ENCODE data around the gene ZFPM1.
A peak's percentile ranks its signal among the peaks of the same experiment; 100 is the strongest.
"Not testable (repeated sequence)": the region's sequence is repeated elsewhere in the genome, so short reads cannot be mapped to it uniquely, and the experiment has no call there.

Gene ZFPM1

DNA sequence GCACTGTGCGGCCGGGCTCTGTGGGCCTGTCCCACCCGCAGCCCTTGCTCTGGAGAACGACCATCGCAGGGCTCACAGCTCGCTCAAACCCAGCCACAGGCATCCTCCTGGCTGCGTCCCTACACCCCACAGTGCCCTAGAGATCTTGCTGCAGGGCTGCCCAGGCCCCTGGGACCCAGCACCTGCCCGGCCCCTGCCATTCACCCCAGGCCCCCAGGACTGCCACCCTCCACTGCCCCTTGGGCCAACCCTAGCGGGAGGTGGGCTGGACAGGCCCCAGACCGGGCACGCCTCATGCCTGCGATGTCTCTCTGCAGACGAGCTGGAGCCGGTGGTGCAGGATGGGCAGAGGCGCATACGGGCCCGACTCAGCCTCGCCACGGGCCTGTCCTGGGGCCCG, 61.0 kb downstream of the ZFPM1 start:
- DNase-seq: no peak
- Mint-ChIP-seq H3K9me3 (peaks cover 8% of the 10 kb centered on the region), H3K27me3 (no peaks in the 10 kb centered on the region), H3K36me3 (peaks cover 2% of the 10 kb centered on the region), H3K27ac (no peak overlapping the region), H3K4me3 (no peak overlapping the region), H3K4me1 (no peaks in the 10 kb centered on the region)
- CTCF ChIA-PET: no interaction called here

DNA sequence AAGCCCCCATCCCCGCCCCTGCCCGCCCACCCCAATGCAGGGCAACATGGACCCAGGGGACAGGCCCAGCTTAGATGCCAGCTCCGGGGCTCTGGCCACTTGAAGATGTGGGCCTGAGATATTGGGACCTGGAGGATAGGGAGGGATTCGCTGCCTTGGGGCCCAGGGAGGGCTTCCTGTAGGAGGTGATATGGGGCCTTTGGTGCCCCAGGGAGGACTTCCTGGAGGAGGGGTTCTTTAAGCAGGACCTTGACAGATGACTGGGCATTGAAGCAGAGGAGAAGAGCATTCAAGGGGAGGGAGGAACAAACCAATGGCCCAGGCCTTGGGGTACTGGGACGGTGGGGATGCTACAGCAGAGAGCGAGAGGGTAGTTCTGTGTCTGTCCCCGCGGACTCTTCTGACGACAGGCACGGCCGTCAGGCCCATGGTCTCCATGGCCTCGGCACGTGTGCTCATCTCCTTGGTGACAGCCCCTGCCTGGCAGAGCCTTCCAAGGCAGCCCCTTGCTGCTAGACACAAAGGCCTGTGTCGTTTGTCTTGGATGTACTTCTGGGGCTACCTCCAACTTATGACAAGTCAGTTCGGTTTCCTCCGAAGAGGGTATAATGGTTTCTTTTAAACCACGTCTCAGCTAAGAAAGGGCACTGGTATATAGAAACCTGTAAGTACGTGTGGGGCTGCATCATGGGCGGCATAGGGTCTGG, 61.6 kb downstream of the ZFPM1 start:
- no peaks in the 10 kb centered on the region for H3K4me1 Mint-ChIP-seq
- H3K36me3 Mint-ChIP-seq: peaks cover 2% of the 10 kb centered on the region
- no peak overlapping the region for H3K4me3 Mint-ChIP-seq
- no peaks in the 10 kb centered on the region for H3K27me3 Mint-ChIP-seq
- CTCF ChIA-PET: no interaction called here
- peaks cover 9% of the 10 kb centered on the region for H3K9me3 Mint-ChIP-seq
- DNase-seq: no peak
- H3K27ac Mint-ChIP-seq: peak overlapping the region; percentile 49

DNA sequence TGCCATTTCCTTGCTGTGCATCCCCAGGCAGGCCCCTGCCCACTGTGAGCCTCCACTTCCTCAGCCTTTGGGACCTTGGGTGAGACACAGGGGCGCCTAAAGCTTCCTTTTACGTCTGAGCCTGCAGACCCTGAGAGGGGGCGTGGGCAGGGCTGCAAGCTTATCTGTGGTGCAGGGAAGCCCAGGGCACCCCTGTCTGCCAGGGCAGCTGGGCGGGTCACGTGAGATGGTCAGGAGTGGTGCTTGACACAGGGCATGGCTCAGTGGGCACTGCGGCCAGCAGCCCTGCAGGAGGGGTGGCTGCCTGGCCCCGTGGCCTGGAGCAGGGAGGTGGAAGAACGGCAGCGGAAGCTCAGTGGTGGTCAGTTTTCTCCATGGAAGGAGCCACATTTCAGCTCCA, 62.3 kb downstream of the ZFPM1 start:
- Mint-ChIP-seq H3K27me3 (no peaks in the 10 kb centered on the region), H3K27ac (no peak overlapping the region), H3K36me3 (peaks cover 2% of the 10 kb centered on the region), H3K9me3 (peaks cover 9% of the 10 kb centered on the region), H3K4me1 (no peaks in the 10 kb centered on the region), H3K4me3 (no peak overlapping the region)
- no peak for DNase-seq
- CTCF ChIA-PET: no interaction called here

DNA sequence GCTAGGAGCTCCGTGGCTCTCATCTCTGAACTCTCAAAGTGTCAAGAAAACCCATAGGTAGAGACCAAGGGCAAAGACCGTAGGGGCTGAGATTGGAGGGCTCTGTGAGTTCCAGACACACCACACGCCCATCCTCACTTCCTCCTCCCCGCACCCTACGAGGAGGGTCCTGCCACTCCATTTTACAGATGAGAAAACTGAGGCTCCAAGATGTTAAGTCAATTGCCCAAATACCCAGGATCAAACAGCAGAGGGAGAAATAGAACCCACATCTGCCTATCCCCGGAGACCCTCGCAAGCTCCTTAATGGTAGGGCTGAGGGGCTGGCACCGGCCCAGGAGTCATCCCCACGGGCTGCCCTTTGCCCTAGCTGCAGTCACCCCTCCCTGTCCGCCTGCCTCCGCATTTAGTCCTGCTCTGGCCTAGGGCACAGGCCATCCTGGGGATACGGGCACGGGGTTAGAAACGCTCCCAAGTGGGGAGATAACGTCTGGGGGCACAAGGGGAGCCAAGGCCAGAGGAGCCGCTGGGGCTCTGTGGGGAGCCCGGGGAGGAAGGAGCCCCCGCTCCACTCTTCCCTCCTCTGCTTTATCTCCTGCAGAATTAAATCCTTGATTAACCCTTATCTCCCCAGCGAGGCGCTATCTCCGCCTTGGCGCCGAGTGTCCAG, 63.0 kb downstream of the ZFPM1 start:
- H3K9me3 Mint-ChIP-seq: peaks cover 9% of the 10 kb centered on the region
- CTCF ChIA-PET: no interaction called here
- DNase-seq: no peak
- no peaks in the 10 kb centered on the region for H3K27me3 Mint-ChIP-seq
- peaks cover 2% of the 10 kb centered on the region for H3K36me3 Mint-ChIP-seq
- H3K27ac Mint-ChIP-seq: no peak overlapping the region
- H3K4me3 Mint-ChIP-seq: no peak overlapping the region
- H3K4me1 Mint-ChIP-seq: no peaks in the 10 kb centered on the region

DNA sequence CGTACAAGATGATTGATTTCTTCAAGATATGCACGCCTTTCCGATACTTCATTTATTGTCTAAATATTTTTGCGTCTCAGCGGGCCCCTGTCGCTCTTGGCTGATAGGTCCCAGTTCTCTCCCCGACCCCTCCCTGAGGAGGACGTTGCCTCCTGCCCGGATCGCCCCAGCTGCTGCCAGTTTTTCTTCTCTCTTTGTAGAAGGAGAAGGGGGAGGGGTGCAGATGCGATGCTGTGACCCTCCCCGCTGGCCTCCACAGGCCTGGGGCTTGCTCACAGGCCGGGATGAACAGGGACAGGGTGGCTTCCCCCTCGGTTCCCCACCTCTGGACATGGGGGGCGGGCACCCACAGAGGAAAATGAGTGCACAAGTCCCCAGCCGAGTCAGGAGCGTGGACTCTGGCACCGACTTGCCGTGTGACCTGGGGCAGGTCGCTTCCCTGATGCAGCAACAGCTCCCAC, 63.6 kb downstream of the ZFPM1 start:
- H3K4me1 Mint-ChIP-seq: no peaks in the 10 kb centered on the region
- CTCF ChIA-PET: no interaction called here
- no peak overlapping the region for H3K27ac Mint-ChIP-seq
- DNase-seq: no peak
- peaks cover 9% of the 10 kb centered on the region for H3K9me3 Mint-ChIP-seq
- H3K36me3 Mint-ChIP-seq: peaks cover 2% of the 10 kb centered on the region
- no peak overlapping the region for H3K4me3 Mint-ChIP-seq
- no peaks in the 10 kb centered on the region for H3K27me3 Mint-ChIP-seq

DNA sequence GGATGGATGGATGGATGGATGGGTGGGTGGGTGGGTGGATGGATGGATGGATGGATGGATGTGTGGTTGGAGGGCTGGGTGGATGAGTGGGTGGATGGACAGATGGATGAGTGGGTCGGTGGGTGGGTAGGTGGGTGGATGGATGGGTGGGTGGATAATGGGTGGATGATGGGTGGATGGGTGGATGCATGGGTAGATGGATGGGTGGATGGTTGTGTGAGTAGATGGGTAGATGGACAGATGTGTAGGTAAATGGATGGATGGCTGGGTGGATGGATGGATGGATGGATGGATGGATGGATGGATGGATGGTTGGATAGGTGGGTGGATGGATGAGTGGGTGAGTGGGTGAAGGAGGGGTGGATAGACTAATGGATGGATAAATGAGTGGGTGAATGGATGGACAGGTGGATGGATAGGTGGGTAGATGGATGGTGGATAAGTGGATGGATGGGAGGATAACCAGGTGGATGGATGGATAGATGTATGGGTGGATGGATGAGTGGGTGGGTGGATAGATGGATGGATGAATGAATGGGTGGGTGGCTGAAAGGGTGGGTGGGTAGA, 64.2 kb downstream of the ZFPM1 start:
- H3K27me3 Mint-ChIP-seq, DNase-seq, H3K27ac Mint-ChIP-seq, H3K36me3 Mint-ChIP-seq, H3K4me3 Mint-ChIP-seq, H3K4me1 Mint-ChIP-seq, CTCF ChIA-PET, H3K9me3 Mint-ChIP-seq: not testable (repeated sequence)

DNA sequence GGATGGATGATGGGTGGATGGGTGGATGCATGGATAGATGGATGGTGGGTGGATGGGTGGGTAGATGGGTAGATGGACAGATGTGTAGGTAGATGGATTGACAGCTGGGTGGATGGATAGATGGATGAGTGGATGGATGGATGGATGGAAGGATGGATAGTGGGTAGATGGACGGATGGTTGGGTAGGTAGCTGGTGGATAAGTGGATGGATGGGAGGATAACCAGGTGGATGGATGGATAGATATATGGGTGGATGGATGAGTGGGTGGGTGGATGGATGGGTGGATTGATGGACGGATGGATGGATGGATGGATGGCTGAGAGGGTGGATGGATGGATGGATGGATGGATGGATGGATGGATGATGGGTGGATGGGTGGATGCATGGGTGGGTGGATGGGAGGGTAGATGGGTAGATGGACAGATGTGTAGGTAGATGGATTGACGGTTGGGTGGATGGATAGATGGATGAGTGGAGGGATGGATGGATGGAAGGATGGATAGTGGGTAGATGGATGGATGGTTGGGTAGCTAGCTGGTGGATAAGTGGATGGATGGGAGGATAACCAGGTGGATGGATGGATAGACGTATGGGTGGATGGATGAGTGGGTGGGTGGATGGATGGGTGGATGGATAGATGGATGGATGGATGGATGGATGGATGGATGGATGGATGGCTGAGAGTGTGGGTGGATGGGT, 65.5 kb downstream of the ZFPM1 start:
- not testable (repeated sequence) for H3K4me3 Mint-ChIP-seq, H3K36me3 Mint-ChIP-seq, H3K27ac Mint-ChIP-seq

DNA sequence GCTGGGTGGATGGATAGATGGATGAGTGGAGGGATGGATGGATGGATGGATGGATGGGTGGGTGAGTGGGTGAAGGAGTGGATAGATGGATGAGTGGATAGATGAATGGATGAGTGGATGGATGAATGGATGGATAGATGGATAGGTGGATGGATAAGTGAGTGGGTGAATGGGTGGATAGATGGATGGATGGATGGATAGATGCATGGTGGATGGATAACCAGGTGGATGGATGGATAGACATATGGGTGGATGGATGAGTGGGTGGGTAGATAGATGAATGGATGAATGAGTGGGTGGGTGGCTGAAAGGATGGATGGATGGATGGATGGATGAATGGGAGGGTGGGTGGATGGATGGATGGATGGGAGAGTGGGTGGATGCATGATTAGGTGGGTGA, 66.2 kb downstream of the ZFPM1 start:
- H3K27me3 Mint-ChIP-seq: no peaks in the 10 kb centered on the region
- peaks cover 2% of the 10 kb centered on the region for H3K36me3 Mint-ChIP-seq
- H3K9me3 Mint-ChIP-seq: peaks cover 9% of the 10 kb centered on the region
- H3K4me1 Mint-ChIP-seq: no peaks in the 10 kb centered on the region
- no peak overlapping the region for H3K27ac Mint-ChIP-seq
- no peak for DNase-seq
- no peak overlapping the region for H3K4me3 Mint-ChIP-seq
- CTCF ChIA-PET: no interaction called here

More for the DNA sequence above, 65.5 kb downstream of the ZFPM1 start:
- CTCF ChIA-PET, H3K27me3 Mint-ChIP-seq, DNase-seq, H3K4me1 Mint-ChIP-seq, H3K9me3 Mint-ChIP-seq: not testable (repeated sequence)

DNA sequence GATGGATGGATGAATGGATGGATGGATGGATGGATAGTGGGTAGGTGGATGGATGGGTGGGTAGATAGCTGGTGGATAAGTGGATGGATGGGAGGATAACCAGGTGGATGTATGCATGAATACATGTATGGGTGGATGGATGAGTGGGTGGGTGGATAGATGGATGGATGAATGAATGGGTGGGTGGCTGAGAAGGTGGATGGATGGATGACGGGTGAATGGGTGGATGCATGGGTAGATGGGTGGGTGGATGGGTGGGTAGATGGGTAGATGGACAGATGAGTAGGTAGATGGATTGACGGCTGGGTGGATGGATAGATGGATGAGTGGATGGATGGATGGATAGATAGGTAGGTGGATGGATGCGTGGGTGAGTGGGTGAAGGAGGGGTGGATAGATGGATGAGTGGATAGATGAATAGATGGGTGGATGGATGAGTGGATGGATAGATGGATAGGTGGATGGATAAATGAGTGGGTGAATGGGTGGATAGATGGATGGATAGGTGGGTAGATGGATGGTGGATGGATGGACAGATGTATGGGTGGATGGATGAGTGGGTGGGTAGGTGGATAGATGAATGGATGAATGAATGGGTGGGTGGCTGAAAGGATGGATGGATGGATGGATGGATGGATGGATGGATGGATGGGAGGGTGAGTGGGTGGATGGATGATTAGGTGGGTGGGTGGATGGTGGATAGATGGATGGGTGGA, 67.0 kb downstream of the ZFPM1 start:
- H3K27me3 Mint-ChIP-seq: no peaks in the 10 kb centered on the region
- peaks cover 2% of the 10 kb centered on the region for H3K36me3 Mint-ChIP-seq
- CTCF ChIA-PET: no interaction called here
- DNase-seq: no peak
- H3K4me1 Mint-ChIP-seq: no peaks in the 10 kb centered on the region
- H3K4me3 Mint-ChIP-seq: no peak overlapping the region
- peaks cover 9% of the 10 kb centered on the region for H3K9me3 Mint-ChIP-seq
- no peak overlapping the region for H3K27ac Mint-ChIP-seq

DNA sequence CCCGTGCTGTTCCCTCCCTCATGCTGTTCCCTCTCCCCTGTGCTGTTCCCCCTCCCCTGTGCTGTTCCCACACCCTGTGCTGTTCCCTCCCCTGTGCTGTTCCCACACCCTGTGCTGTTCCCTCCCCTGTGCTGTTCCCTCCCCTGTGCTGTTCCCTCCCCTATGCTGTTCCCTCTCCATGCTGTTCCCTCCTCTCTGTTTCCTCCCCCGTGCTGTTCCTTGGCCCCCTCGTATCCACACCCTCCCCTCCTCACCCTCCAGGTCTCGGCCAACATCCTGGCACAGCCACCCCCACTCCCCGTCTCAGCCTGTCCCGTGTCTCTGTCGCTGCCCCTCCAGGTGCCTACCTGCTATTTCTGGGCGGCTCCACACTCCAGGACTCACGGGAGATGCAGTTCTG, 68.6 kb downstream of the ZFPM1 start:
- Mint-ChIP-seq H3K27ac (no peak overlapping the region), H3K27me3 (no peaks in the 10 kb centered on the region), H3K4me1 (peaks cover 3% of the 10 kb centered on the region), H3K9me3 (peaks cover 9% of the 10 kb centered on the region), H3K4me3 (no peak overlapping the region), H3K36me3 (no peaks in the 10 kb centered on the region)
- CTCF ChIA-PET: no interaction called here
- DNase-seq: no peak

DNA sequence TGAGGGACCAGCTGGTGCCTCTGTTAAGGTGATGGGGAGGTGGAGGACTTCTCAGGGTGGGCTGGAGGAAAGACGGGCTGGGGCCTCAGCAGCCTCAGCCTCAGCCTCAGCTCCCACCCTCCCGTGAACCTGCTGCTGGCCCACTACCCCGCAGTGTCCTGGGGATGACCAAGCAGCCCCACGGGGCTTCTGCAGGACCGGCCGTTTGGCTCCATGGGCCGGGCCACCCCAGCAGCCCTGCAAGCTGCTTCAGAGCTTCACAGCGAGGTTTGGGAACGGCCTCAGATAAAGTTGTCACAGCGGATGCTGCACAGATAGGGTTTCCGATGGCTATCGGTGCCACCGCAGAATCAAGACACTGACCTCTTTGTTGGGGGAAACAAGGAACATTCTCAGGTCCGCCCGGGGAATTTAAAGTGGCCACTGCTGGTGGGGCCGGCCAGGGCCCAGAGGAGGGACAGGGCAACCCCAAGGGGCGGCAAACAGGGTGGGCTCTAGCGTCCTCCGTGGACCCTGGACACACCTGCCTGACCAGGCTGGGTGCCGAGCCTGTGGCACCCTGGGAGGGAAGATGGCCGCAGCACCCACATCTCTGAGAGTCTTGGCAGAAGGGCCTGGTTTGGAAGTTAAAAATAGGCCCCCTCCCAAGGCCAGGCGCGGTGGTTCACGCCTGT, 69.3 kb downstream of the ZFPM1 start:
- H3K4me1 Mint-ChIP-seq: peaks cover 3% of the 10 kb centered on the region
- H3K9me3 Mint-ChIP-seq: peaks cover 7% of the 10 kb centered on the region
- DNase-seq: no peak
- H3K27me3 Mint-ChIP-seq: no peaks in the 10 kb centered on the region
- CTCF ChIA-PET: no interaction called here
- H3K36me3 Mint-ChIP-seq: no peaks in the 10 kb centered on the region
- H3K27ac Mint-ChIP-seq: no peak overlapping the region
- no peak overlapping the region for H3K4me3 Mint-ChIP-seq

DNA sequence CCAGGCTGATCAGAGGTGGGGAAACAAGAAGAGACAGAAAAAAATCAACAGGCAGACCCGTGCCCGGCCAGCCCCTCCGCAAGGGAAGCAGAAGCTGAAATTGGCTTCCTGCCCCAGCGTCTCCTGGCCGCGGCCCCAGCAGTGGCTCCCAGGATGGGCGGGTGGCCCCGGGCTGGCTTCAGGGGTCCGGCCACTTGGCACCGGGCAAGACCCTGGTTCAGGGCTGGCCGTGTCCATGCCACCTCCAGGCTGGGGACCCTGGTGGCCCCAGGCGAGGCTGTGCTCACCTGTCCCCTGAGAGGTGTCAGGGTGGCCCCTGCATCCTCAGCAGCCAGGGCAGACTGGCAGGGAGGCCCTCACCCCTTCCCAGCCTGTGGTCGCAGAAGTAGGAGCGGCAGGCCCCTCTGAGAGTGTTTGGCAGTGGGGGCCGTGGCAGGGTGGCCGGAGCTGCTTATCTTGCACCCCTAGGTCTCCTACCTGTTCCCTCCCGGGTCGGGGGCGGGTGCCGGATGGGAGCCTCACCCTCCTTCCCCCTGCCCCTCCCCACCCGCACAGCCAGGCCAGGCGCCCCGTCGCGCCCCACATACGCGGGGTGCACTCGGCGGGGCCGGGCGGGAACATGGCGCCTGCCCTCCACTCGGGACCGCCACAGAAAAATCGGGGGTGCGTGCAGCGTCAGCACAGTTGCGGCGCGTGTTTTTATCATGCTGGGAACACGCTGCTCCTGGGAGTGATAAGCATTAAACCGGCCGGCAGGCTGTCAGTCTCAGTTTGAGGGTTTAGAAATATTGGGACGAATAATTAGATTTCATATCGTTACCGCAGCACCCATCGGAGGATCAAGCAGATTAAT, 70.5 kb downstream of the ZFPM1 start:
- Mint-ChIP-seq H3K4me1 (peaks cover 3% of the 10 kb centered on the region), H3K27ac (no peak overlapping the region), H3K4me3 (no peak overlapping the region), H3K27me3 (no peaks in the 10 kb centered on the region), H3K9me3 (peaks cover 4% of the 10 kb centered on the region), H3K36me3 (no peaks in the 10 kb centered on the region)
- CTCF ChIA-PET: no interaction called here
- no peak for DNase-seq

DNA sequence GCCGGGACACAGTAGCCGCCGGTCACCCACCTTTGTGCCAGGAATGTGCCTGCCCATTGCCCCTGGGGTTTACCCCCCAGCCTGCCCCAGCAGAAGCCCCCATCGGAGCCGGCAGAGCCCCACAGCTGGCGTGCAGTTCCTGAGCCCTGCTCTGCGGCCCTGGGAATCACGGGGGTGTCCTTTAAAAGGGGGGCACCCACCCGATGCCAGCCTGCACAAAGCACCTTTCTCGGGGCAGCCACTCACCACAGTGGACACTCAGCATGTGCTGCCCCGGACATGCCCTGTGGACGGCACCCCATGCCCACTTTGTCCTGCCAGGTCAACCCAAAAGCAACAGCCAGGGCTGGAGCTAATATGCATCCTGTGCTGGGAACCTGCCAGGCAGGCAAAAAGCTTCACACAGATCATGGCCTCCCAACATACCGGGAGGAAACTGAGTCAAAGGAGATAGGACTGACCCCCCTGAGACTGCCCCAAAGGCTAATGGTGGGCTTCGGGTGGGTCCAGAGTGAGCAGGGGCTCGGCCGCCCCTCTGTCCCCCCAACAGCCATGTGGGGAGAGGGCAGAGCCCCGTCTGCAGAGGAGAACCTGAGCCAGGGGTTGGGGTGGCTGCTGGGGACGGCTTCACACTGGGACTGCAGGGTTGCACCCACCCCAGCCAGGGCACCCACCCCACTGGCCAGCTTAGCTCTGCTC, 71.3 kb downstream of the ZFPM1 start:
- Mint-ChIP-seq H3K36me3 (no peaks in the 10 kb centered on the region), H3K27ac (no peak overlapping the region), H3K4me3 (no peak overlapping the region), H3K4me1 (peaks cover 3% of the 10 kb centered on the region), H3K27me3 (no peaks in the 10 kb centered on the region), H3K9me3 (no peaks in the 10 kb centered on the region)
- no peak for DNase-seq
- CTCF ChIA-PET: no interaction called here
